HT-29 (cell line): ENCODE measurements around the gene CDYL. TPM values are rescaled to one million over a fixed set of nuclear protein-coding genes. Genes with fewer than 3 reads are reported as not detected.
A peak's percentile ranks its signal among the peaks of the same experiment; 100 is the strongest.
"Not testable (repeated sequence)": the region's sequence is repeated elsewhere in the genome, so short reads cannot be mapped to it uniquely, and the experiment has no call there.

Source experiments
- DNase-seq: peaks from one replicate; pipeline ENCODE4 v3.0.0-alpha.2; 2015; ENCODE audit warnings: low spot score
- total RNA-seq: library from RNA; depleted of rRNA; stranded (reverse); fragments of >200 nt; shearing (Covaris generic); gene quantifications from 2 replicates; pipeline ENCODE4 v1.2.3, GENCODE V29; 2014

The CDYL gene
- total RNA-seq, 1 experiment from 2014 or later = 33.1 TPM

DNA sequence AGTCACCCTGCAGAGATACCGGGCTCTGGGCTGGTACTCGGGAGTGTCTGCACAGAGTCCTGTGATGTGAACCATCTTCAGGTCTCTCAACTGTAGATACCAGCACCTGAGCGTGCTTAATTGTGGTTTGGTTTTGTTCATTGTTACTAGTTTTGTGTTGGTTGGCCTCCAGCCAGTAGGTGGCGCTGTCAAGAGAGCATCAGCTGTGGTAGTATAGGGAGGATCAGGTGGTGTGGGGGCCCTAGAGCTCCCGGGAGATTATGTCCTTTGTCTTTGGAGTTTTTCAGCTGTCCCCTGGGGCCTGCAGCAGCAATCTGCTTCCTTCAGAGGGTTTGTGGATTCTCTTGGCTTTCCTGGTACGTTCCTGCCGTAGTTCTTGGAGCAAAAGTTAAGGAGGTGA is 67.9 kb downstream of the CDYL start:
- no peak for DNase-seq

DNA sequence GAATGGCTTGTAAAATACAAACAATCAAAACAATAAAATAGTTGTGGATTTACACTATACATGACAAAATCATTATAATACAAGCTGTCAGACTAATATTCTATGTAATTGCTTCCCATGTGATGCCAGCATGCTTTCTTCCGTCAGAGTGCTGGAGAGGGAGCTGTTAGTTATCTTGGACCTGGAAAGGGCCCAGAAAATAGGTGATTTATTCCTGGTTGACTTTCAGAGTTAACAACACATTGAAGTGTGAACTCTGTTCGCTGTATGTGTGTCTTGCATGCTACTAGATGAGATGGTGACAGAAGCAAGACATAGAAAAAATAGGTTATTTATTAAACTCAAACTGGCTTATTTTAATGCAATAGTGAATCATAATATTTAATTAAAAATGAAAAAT is 70.2 kb downstream of the CDYL start:
- DNase-seq = no peak

DNA sequence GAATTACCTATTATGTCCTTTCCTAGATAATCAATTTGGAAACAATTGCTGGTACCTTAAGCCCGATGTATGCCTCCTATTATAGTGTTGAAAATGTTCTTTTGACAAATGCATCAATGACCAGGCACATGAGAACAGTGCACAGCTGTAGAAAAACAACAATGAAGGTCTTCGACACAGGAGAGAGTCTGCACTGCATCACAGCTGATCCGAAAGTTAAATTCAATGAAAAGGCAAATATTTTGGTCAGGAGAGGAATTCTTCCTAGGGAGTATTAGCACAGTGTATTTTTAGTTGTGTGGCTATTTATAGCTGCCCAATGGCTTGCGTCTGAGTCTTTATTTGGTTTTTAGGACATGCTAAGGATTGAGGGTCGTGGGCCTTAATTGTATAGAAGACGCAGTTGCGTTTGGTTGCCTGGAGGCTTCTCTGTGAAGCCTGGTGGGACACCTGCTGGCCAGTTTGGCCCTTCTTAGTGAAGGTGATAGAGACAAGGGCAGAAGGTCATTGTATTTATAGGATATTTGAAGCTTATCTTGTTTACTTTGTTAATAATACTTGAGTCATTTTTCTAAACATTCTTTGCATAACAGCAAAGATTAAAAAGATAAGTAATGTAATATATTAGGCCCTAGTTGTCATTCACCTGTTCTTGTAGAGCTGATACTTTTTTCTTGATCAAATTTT is 72.3 kb downstream of the CDYL start:
- peak; percentile 56 for DNase-seq

GRCh38 chr6:4849226-4850022 is 73.2 kb downstream of the CDYL start:
- DNase-seq = no peak

GRCh38 chr6:4851035-4851434 is 74.8 kb downstream of the CDYL start:
- DNase-seq = no peak

GRCh38 chr6:4852186-4852585 is 76.0 kb downstream of the CDYL start:
- not testable (repeated sequence) for DNase-seq

GRCh38 chr6:4852938-4853337 is 76.7 kb downstream of the CDYL start:
- DNase-seq = no peak

DNA sequence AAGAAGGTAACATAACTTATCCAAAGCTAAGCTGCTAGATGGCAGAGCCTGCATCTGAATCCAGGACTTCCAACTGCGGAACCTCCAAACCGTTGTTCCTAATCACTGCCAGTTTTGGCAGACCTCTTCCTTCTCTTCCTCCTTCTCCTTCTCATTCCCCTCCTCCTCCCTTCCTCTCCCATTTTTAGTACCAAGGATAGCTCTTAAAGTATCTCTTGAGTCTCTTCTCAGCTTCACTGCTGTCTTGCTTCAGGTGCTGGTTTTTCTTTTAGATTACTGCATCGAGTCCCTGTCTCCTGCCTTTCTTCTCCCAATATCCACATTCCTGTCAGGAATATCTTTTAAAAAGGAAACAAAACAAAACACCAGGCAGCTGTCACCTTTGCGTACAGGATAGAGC is 77.1 kb downstream of the CDYL start:
- DNase-seq = no peak

- DNase-seq = peak; percentile 49
Observed at GRCh38 chr6:4853782-4854511, 77.7 kb downstream of the CDYL start.

DNA sequence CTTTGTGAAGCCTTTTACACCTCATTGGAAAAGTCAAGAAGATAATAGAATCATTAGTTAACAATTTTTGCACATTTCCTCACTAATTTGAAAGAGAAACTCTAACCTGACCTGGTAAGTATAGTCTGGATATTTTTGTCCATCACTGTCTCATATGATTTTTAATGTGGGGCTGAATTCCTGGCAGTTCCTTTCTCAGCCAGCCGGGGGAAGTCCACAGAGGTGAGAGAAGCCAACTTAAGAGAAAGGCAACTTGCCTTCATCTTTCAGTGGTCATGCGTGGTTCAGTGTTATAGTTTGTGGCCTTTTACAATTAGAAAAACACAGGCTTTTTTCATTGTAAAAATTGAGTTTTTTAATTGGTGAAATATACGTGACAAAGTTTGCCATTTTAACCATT is 80.6 kb downstream of the CDYL start:
- DNase-seq = no peak

DNA sequence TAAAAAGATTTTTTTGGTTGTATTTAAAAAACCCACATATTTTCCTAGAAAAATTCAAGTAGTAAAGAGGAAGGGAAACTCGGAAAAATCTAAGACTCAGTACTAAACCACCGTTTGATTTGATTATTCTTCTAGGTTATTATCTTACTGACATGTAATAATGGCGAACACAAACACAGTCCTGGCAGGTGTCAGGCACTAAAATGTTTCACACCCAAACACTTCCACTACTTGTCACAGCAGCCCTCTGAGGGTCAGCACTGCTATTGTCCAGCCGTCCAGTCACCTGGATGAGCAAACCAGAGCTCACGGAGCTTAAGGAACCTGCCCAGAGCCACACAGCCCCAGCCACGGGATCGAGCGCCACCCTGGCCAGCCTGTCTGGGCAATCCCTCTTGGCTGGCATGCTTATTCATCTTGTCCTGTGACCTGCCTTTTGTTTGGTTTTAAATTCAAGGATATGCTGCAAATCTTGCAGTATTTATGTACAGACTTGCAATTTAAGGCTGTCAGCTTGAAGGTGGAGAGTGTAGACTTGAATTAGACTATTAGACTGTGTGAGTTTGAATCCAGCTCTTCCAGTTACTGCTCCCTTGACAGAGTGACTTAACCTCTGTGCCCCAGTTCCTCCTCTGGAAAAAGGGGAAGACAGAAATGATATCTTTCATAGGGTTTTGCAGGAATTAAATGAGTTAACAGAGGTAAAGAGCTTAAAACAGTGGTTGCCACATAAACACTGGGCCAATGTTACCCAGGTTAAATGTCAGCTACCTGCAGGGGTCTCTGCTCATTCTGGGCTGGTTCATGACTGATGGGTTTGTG is 82.2 kb downstream of the CDYL start:
- no peak for DNase-seq

DNA sequence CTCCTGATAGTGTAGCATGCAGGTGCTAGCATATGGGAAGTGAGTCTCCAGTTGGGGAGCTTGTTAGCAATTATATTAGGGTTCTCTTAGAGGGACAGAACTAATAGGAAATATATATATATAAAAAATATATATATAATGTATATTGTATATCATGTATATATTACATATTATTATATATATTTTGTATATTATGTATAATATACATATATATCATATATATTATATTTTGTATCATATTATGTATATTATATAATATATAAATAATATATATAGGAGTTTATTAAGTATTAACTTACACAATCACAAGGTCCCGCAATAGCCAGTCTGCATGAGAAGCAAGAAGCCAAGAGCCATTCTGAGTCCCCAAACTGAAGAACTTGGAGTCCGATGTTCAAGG is 84.2 kb downstream of the CDYL start:
- DNase-seq = no peak

GRCh38 chr6:4861564-4861963 is 85.4 kb downstream of the CDYL start:
- DNase-seq = no peak

DNA sequence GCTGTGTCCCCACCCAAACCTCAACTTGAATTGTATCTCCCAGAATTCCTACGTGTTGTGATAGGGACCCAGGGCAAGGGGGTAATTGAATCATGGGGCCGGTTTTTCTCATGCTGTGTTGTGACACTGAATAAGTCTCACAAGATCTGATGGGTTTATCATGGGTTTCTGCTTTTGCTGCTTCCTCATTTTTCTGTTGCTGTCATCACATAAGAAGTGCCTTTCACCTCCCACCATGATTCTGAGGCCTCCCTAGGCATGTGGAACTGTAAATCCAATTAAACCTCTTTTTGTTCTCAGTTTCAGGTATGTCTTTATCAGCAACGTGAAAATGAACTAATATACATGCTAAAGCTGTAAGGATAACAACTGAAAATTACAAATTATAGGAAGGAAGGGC is 88.3 kb downstream of the CDYL start:
- DNase-seq = no peak

GRCh38 chr6:4865006-4865405 is 88.8 kb downstream of the CDYL start:
- DNase-seq = not testable (repeated sequence)

DNA sequence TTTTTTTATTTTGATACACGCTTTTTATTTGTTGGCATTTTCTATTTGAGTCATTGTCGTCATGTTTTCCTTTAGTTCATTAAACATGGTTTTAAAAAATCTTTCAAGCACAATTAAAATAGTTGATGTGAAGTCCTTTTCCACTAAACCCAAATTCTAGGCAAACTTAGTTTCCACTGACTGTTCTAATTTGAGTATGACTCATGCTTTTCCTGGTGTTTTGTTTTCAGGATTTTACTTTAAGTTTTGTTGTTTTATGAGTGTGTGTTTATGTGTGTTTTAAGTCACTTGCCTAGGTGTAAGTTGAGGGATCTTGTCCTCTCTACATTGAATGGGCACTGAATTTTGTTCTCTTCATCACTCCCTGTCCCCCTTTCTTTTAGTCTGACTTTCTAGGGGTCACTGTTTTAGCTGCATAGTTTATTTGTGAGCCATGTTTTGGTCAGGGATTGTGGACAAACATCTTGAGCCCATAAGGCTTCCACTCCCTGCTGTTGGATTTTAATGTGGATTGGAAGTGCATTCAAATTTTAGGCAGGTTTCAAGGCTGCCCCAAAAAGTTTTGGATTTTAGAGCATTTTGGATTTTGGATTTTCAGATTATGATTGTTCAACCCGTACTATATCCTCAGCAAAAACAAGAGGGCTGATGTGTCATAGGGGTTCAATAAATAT is 94.8 kb downstream of the CDYL start:
- DNase-seq = no peak

GRCh38 chr6:4871825-4872224 is 95.6 kb downstream of the CDYL start:
- DNase-seq = no peak

DNA sequence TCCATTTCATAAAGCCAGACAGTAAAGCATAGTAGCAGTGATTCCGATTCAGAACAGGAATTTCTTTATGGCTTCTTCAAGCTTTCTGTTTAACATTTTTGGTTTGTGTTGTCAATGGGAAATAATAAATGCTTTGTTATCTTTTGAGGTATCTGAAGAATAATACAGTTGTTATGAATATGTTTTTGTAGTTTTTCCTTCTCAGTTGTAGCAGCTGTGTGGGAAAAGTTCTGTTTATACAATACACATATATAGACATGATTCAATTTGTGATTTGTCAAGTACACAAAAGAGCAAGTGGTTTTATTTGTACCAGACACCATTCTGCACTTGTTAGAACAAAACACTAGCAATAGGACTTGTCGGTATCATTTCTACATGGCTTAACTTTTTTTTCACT is 96.6 kb downstream of the CDYL start:
- DNase-seq = no peak

DNA sequence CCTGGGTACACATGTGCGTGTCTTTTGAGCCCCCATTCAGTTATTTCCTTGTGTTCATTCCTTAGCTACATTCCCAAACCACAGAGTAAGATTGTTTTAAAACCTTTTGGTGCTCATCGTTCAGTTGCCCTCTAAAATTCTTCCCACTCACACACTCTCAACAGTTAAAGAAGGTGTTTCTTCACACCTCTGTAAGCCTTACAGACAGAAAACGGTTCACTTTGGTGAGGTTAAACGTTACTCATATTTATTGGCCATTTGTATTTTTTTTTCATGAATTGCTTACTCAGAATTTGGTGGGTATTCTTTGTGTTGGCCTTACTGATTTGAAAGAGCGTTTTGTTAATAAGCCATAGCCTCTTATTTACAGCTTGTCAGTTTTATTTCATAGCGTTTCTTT is 97.7 kb downstream of the CDYL start:
- no peak for DNase-seq

- no peak for DNase-seq
Observed at GRCh38 chr6:4879741-4880275, 103.6 kb downstream of the CDYL start.

DNA sequence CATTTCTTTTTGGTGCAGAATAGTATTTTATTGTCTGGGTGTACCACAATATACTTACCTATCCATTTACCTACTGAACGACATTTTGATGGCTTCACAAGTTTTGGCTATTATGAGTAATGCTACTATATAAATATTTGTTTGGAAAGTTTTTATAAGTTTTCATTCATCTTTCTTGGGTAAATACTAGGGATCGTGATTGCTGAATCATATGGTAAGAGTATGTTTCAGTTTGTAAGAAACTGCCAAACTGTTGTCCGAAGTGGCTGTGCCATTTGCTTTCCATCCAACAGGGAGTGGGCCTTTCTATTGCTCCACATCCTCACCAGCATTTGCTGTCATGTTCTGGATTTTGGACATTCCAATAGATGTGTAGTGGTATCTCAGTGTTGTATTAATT is 104.2 kb downstream of the CDYL start:
- DNase-seq = no peak
